GM12878 (cell line): ENCODE data around the gene TAF6L.

ENCODE experiments used
- EZH2 ChIP-seq: IDR thresholded peaks from 2 replicates; pipeline ENCODE4 v1.6.1; 2012; ENCODE audit warnings: low read depth, mild to moderate bottlenecking, control low read depth, inconsistent platforms, low read length, borderline replicate concordance; ENCODE audit not compliant: control insufficient read depth
- MAX ChIP-seq: IDR thresholded peaks from 2 replicates; pipeline ENCODE4 v1.6.1; 2012; ENCODE audit warnings: low read depth, low read length, improper control_type of control experiment

DNA sequence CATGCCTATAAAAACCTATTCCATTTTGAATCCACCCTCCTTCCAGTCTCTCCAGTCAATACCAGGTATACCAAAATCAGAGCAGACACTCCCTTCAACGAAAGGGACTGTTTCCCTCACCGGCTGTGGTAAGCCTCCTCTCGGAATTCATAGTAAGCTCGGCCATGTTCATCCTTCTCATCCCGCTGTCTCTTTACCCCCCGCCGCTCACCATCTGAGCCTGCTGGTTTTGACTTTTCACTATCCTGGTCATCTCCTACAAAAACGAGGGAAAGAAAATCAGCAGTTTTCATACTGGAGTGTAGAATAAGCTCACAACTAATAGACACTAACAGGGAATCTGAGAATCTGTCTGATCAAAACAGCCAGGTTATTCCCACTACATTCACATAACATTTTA lies 47.0 kb upstream of the TAF6L start:
- TF ChIP-seq MAX, result no peak
- TF ChIP-seq EZH2, result no peak
